K562 (cell line): ENCODE data around the gene PTP4A1. TPM values are rescaled to one million over a fixed set of nuclear protein-coding genes. Genes with fewer than 3 reads are reported as not detected.
A peak's percentile ranks its signal among the peaks of the same experiment; 100 is the strongest.

Experiments
- ARHGAP35 ChIP-seq: fragments of 450-650 bp; IDR thresholded peaks from 2 replicates; pipeline ENCODE4 v1.6.1; 2018; ENCODE audit not compliant: partially characterized antibody
- BRD9 ChIP-seq: fragments of 450-650 bp; IDR thresholded peaks from 2 replicates; pipeline ENCODE4 v1.6.1; 2018; ENCODE audit warnings: low read depth; ENCODE audit not compliant: partially characterized antibody
- CBFB ChIP-seq: sonication (generic); formaldehyde crosslinking; IDR thresholded peaks from 2 replicates; pipeline ENCODE4 v1.4.0; 2020; ENCODE audit warnings: mild to moderate bottlenecking, missing genetic modification reagents
- CCAR2 ChIP-seq: fragments of 200-400 bp; formaldehyde crosslinking; IDR thresholded peaks from 2 replicates; pipeline ENCODE4 v1.6.1; 2017; ENCODE audit warnings: mild to moderate bottlenecking, low read depth, low read length
- CEBPG ChIP-seq, 3 experiments: fragments of 200-800 bp in 1 of 3; sonication (Bioruptor generic) in 1 of 3; sonication (generic) in 1 of 3; formaldehyde crosslinking in 1 of 3; IDR thresholded peaks in 2 of 3; conservative IDR thresholded peaks in 1 of 3; 2 replicates each; pipeline versions ENCODE4 v1.6.1 to v1.8.0; 2016 to 2022; ENCODE audit warnings: missing compliant biosample characterization in 2 of 3, missing genetic modification characterization in 2 of 3, mild to moderate bottlenecking in 1 of 3, missing genetic modification reagents in 1 of 3
- CHD4 ChIP-seq: fragments of 200-600 bp; sonication (generic); IDR thresholded peaks from 3 replicates; pipeline ENCODE4 v1.6.1; 2012; ENCODE audit warnings: low read depth, mild to moderate bottlenecking, mixed read lengths, low read length, inconsistent platforms; ENCODE audit not compliant: insufficient read depth, insufficient replicate concordance, poor library complexity, severe bottlenecking
- FOSL1 ChIP-seq: fragments of 200-800 bp; sonication (Bioruptor generic); conservative IDR thresholded peaks from 2 replicates; pipeline ENCODE4 v1.6.1; 2016; ENCODE audit warnings: missing genetic modification characterization, missing compliant biosample characterization
- GTF2E2 ChIP-seq: fragments of 200-800 bp; sonication (Bioruptor generic); IDR thresholded peaks from 2 replicates; pipeline ENCODE4 v1.6.1; 2016; ENCODE audit warnings: missing genetic modification characterization, missing compliant biosample characterization
- HNRNPUL1 ChIP-seq: fragments of 200-400 bp; formaldehyde crosslinking; IDR thresholded peaks from 2 replicates; pipeline ENCODE4 v1.6.1; 2017; ENCODE audit warnings: low read length
- HSF4 ChIP-seq: fragments of 250-450 bp; sonication (Bioruptor Pico); IDR thresholded peaks from 2 replicates; pipeline ENCODE4 v2.1.2; 2022; ENCODE audit warnings: mild to moderate bottlenecking, moderate library complexity, borderline replicate concordance
- KAT2B ChIP-seq: IDR thresholded peaks from one replicate; pipeline ENCODE4 v1.6.1; 2012; ENCODE audit warnings: low read depth, mild to moderate bottlenecking, control low read depth, inconsistent platforms, low read length, moderate library complexity
- MYBL2 ChIP-seq, 2 experiments: fragments of 450-650 bp in 1 of 2; sonication (generic) in 1 of 2; formaldehyde crosslinking in 1 of 2; IDR thresholded peaks; 2 replicates each; pipeline versions ENCODE4 v1.6.1 to v1.8.1; 2017 to 2022; ENCODE audit warnings: borderline replicate concordance in 1 of 2, inconsistent platforms in 1 of 2, low read depth in 1 of 2, mild to moderate bottlenecking in 1 of 2, missing genetic modification reagents in 1 of 2, moderate library complexity in 1 of 2
- POLR3G ChIP-seq: IDR thresholded peaks from 2 replicates; pipeline ENCODE4 v1.6.1; 2011; ENCODE audit not compliant: insufficient read length, insufficient replicate concordance; ENCODE audit errors: extremely low read depth
- SOX6 ChIP-seq: fragments of 450-650 bp; IDR thresholded peaks from 2 replicates; pipeline ENCODE4 v1.6.1; 2014; ENCODE audit warnings: mild to moderate bottlenecking
- ZNF124 ChIP-seq: sonication (generic); formaldehyde crosslinking; IDR thresholded peaks from 2 replicates; pipeline ENCODE4 v1.8.1; 2022; ENCODE audit warnings: missing genetic modification reagents
- ZNF408 ChIP-seq: fragments of 250-450 bp; sonication (Bioruptor Pico); IDR thresholded peaks from 2 replicates; pipeline ENCODE4 v1.4.0; 2020; ENCODE audit warnings: low read depth, mild to moderate bottlenecking, moderate library complexity
- polyA plus RNA-seq, 8 experiments: library from polyadenylated mRNA; depleted of rRNA in 4 of 8; stranded (reverse) in 5 of 8; unstranded in 3 of 8; fragments of >200 nt; fragmentation: Nextera tagmentation in 2 of 8; fragmentation: Illumina TruSeq in 1 of 8; extraction: Ambion mirVana in 2 of 8; extraction: Trizol in 1 of 8; gene quantifications; 2 replicates each; pipeline versions ENCODE4 v1.2.1 to v1.2.3, GENCODE V29; 2011 to 2014; ENCODE audit warnings: inconsistent platforms in 1 of 8, missing spikeins in 1 of 8
- total RNA-seq, 7 experiments: library from RNA; depleted of rRNA in 6 of 7; stranded (reverse); fragments of >200 nt in 6 of 7; fragmentation: Illumina TruSeq in 2 of 7; extraction: Trizol in 2 of 7; gene quantifications; 2 replicates each; pipeline versions ENCODE4 v1.2.1 to v1.2.3, GENCODE V29; 2011 to 2021; ENCODE audit warnings: low replicate concordance in 1 of 7
- TF ChIP-seq, protein P1 (sequence below): fragments of 450-650 bp; formaldehyde crosslinking; IDR thresholded peaks from 2 replicates; pipeline ENCODE4 v1.4.0; 2022; ENCODE audit warnings: missing genetic modification characterization
- TF ChIP-seq, protein P2 (sequence below): fragments of 450-650 bp; IDR thresholded peaks from 2 replicates; pipeline ENCODE4 v1.7.0; 2016; ENCODE audit warnings: borderline replicate concordance
- TF ChIP-seq, protein P3 (sequence below): IDR thresholded peaks from 2 replicates; pipeline ENCODE4 v1.6.1; 2014; ENCODE audit warnings: antibody characterized with exemption
- TF ChIP-seq, protein P4 (sequence below): fragments of 150-350 bp; conservative IDR thresholded peaks from 2 replicates; pipeline ENCODE4 v1.6.1; 2014; ENCODE audit warnings: low read length

Gene PTP4A1
- total and polyA plus RNA-seq, 9 of the 15 experiments (the other 6 are each of a cell fraction or from before 2014, with no cell fraction given) = 3.7 to 67.5 (median 13.1) TPM

DNA sequence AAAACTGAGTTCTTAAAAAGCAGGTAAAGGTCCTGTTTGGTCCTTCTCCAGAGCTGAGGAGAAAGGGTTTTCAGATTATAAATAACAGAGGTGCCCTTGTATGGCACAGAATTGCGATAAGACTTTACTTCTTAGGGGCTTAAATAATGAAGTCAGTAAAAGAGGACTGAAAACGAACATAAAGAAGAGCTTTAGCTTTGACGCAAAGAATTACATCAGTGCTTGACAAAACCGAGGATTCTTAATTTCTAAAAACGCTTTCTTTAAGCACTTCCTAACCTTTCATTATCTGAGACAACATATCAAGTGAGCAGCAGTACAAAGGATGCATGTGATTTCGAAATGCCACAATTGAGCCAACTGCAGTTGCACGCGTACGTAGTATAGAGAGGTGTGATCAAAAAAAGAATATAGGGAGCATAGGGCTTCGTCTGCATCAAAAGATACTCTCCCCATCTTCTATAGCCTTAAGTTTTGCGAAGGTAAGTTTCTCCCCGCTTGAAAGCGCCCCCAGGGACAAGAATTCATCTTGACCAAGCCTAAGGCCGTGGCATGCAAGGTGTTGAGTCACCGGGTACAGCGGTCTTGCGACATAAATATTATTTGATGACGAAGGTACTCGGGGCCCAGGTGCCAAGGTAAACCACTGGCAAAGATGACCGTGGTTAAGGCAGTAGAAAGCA lies 778 bp upstream of the PTP4A1 start (continued):
- TF ChIP-seq, protein P1, sequence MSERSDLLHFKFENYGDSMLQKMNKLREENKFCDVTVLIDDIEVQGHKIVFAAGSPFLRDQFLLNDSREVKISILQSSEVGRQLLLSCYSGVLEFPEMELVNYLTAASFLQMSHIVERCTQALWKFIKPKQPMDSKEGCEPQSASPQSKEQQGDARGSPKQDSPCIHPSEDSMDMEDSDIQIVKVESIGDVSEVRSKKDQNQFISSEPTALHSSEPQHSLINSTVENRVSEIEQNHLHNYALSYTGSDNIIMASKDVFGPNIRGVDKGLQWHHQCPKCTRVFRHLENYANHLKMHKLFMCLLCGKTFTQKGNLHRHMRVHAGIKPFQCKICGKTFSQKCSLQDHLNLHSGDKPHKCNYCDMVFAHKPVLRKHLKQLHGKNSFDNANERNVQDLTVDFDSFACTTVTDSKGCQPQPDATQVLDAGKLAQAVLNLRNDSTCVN (CRISPR knock-in tag) = no peak
- no peak for TF ChIP-seq ZNF408
- no peak for TF ChIP-seq GTF2E2 (tag)
- TF ChIP-seq, protein P2, sequence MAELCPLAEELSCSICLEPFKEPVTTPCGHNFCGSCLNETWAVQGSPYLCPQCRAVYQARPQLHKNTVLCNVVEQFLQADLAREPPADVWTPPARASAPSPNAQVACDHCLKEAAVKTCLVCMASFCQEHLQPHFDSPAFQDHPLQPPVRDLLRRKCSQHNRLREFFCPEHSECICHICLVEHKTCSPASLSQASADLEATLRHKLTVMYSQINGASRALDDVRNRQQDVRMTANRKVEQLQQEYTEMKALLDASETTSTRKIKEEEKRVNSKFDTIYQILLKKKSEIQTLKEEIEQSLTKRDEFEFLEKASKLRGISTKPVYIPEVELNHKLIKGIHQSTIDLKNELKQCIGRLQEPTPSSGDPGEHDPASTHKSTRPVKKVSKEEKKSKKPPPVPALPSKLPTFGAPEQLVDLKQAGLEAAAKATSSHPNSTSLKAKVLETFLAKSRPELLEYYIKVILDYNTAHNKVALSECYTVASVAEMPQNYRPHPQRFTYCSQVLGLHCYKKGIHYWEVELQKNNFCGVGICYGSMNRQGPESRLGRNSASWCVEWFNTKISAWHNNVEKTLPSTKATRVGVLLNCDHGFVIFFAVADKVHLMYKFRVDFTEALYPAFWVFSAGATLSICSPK = no peak
- no peak for TF ChIP-seq SOX6
- TF ChIP-seq KAT2B = no peak
- TF ChIP-seq HNRNPUL1 = no peak
- TF ChIP-seq CBFB (CRISPR knock-in tag) = no peak
- TF ChIP-seq, protein P3, sequence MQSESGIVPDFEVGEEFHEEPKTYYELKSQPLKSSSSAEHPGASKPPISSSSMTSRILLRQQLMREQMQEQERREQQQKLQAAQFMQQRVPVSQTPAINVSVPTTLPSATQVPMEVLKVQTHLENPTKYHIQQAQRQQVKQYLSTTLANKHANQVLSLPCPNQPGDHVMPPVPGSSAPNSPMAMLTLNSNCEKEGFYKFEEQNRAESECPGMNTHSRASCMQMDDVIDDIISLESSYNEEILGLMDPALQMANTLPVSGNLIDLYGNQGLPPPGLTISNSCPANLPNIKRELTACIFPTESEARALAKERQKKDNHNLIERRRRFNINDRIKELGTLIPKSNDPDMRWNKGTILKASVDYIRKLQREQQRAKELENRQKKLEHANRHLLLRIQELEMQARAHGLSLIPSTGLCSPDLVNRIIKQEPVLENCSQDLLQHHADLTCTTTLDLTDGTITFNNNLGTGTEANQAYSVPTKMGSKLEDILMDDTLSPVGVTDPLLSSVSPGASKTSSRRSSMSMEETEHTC = no peak
- TF ChIP-seq FOSL1 = peak; percentile 70
- peak; percentile 75 for TF ChIP-seq CEBPG (CRISPR knock-in tag; IDR thresholded peaks at IDR 0.05)
- peak; percentile 66 to 80 for TF ChIP-seq CEBPG (tag; conservative IDR thresholded peaks at IDR 0.05 in 1 of 2, IDR thresholded peaks at IDR 0.05 in 1 of 2)
- no peak for TF ChIP-seq HSF4 (CRISPR knock-in tag)
- TF ChIP-seq CHD4 = peak; percentile 21
- no peak for TF ChIP-seq ZNF124 (CRISPR knock-in tag)
- no peak for TF ChIP-seq MYBL2 (IDR thresholded peaks at IDR 0.05; ENCODE audit: low read depth)
- TF ChIP-seq MYBL2 (CRISPR knock-in tag; IDR thresholded peaks at IDR 0.05; ENCODE audit: borderline replicate concordance) = no peak
- TF ChIP-seq, protein P4, sequence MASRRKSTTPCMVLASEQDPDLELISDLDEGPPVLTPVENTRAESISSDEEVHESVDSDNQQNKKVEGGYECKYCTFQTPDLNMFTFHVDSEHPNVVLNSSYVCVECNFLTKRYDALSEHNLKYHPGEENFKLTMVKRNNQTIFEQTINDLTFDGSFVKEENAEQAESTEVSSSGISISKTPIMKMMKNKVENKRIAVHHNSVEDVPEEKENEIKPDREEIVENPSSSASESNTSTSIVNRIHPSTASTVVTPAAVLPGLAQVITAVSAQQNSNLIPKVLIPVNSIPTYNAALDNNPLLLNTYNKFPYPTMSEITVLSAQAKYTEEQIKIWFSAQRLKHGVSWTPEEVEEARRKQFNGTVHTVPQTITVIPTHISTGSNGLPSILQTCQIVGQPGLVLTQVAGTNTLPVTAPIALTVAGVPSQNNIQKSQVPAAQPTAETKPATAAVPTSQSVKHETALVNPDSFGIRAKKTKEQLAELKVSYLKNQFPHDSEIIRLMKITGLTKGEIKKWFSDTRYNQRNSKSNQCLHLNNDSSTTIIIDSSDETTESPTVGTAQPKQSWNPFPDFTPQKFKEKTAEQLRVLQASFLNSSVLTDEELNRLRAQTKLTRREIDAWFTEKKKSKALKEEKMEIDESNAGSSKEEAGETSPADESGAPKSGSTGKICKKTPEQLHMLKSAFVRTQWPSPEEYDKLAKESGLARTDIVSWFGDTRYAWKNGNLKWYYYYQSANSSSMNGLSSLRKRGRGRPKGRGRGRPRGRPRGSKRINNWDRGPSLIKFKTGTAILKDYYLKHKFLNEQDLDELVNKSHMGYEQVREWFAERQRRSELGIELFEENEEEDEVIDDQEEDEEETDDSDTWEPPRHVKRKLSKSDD = no peak
- TF ChIP-seq CCAR2 = no peak
- no peak for TF ChIP-seq BRD9
- no peak for TF ChIP-seq POLR3G
- no peak for TF ChIP-seq ARHGAP35
